ENCODE results near the gene OSCP1. TPM values are rescaled to one million over a fixed set of nuclear protein-coding genes. Genes with fewer than 3 reads are reported as not detected.
A peak's percentile ranks its signal among the peaks of the same experiment; 100 is the strongest.

The OSCP1 gene
- total and polyA plus RNA-seq, 9 donors, result 9.1 to 27.7 (median 12.2) TPM

- intact Hi-C loops (cut with DNase I), result no loop called here
- WGBS, 3 donors, result 89 to 92% (median 90%) methylated on average over 2 of the region's 2 CpGs
Measured at GRCh38 chr1:36486093-36486438, 35.8 kb upstream of the OSCP1 start.

GRCh38 chr1:36484099-36484498 lies 33.8 kb upstream of the OSCP1 start:
- peak in 1 of 5 donors; percentile 1 for DNase-seq
- Histone ChIP-seq H3K27me3 (no peaks in the 10 kb centered on the region), H3K36me3 (no peaks in the 10 kb centered on the region), H3K4me1 (ENCODE audit: insufficient read depth) (no peaks in the 10 kb centered on the region), H3K27ac (no peak overlapping the region), H3K9me3 (no peaks in the 10 kb centered on the region), H3K4me3 (no peak overlapping the region)
- TF ChIP-seq CTCF (IDR thresholded peaks at IDR 0.05), result no peak
- TF ChIP-seq EP300 (IDR thresholded peaks at IDR 0.05), result no peak
- TF ChIP-seq POLR2A (IDR thresholded peaks at IDR 0.05), result no peak
- intact Hi-C loops (cut with DNase I), result no loop called here
- 72 to 88% (median 82%) methylated on average over 2 of the region's 2 CpGs for WGBS, 3 donors

More at GRCh38 chr1:36486093-36486438, 35.8 kb upstream of the OSCP1 start:
- no peak overlapping the region for H3K27ac ChIP-seq
- TF ChIP-seq POLR2A (IDR thresholded peaks at IDR 0.05), result no peak
- TF ChIP-seq EP300 (IDR thresholded peaks at IDR 0.05), result no peak
- TF ChIP-seq CTCF (IDR thresholded peaks at IDR 0.05), result no peak
- H3K27me3 ChIP-seq, result no peaks in the 10 kb centered on the region
- no peaks in the 10 kb centered on the region for H3K36me3 ChIP-seq
- DNase-seq, result no peak
- H3K9me3 ChIP-seq, result no peaks in the 10 kb centered on the region
- H3K4me1 ChIP-seq (ENCODE audit: insufficient read depth), result no peaks in the 10 kb centered on the region
- no peak overlapping the region for H3K4me3 ChIP-seq

- Histone ChIP-seq H3K4me3 (no peak within 1 kb of the TSS), H3K4me1 (ENCODE audit: insufficient read depth) (no peaks in the 10 kb centered on the region), H3K27me3 (no peaks in the 10 kb centered on the region), H3K9me3 (no peaks in the 10 kb centered on the region), H3K27ac (no peak within 1 kb of the TSS), H3K36me3 (no peaks in the 10 kb centered on the region)
- peak in 1 of 5 donors; percentile 14 for DNase-seq
- intact Hi-C loops (cut with DNase I), result no loop called here
- no peak for TF ChIP-seq POLR2A (IDR thresholded peaks at IDR 0.05)
- TF ChIP-seq CTCF (IDR thresholded peaks at IDR 0.05), result no peak
- no peak for TF ChIP-seq EP300 (IDR thresholded peaks at IDR 0.05)
- 49 to 54% (median 52%) methylated on average over 10 to 13 of the region's 13 CpGs for WGBS, 3 donors
Measured at GRCh38 chr1:36482724-36483388, 32.6 kb upstream of the OSCP1 start, which contains the start of gene CSF3R. Gene CSF3R, minus strand, starts transcription at chr1:36482913. Its CDS starts 3,417 bp downstream, at chr1:36479496.

- Histone ChIP-seq H3K27ac (no peak overlapping the region), H3K9me3 (no peaks in the 10 kb centered on the region), H3K4me1 (ENCODE audit: insufficient read depth) (no peaks in the 10 kb centered on the region), H3K4me3 (no peak overlapping the region), H3K27me3 (no peaks in the 10 kb centered on the region), H3K36me3 (no peaks in the 10 kb centered on the region)
- 36 to 45% (median 40%) methylated on average over 26 of the region's 26 CpGs for WGBS, 3 donors
- TF ChIP-seq CTCF (IDR thresholded peaks at IDR 0.05) (no peak), POLR2A (IDR thresholded peaks at IDR 0.05) (no peak), EP300 (IDR thresholded peaks at IDR 0.05) (no peak)
- intact Hi-C loops (cut with DNase I), result no loop called here
- peak in 1 of 5 donors; percentile 4 for DNase-seq
Measured at GRCh38 chr1:36481771-36482723, 31.8 kb upstream of the OSCP1 start.
